Gastroesophageal sphincter (tissue), 4 donors: Measurements from ENCODE around the gene GMPR2. TPM values are rescaled to one million over a fixed set of nuclear protein-coding genes. Genes with fewer than 3 reads are reported as not detected.

Experiments used
- ATAC-seq: fragments of 150-250 bp; one replicate; pipeline ENCODE4 v1.9.1; 2016; ENCODE audit warnings: mild to moderate bottlenecking, moderate library complexity
- H3K27ac ChIP-seq, 4 donors: fragments of 200-600 bp; sonication (generic) in 3 of 4; 1 replicate in 3 of 4; 2 replicates in 1 of 4; pipeline ENCODE4 v1.5.1; 2016 to 2019
- H3K27me3 ChIP-seq: fragments of 200-600 bp; sonication (generic); one replicate; pipeline ENCODE4 v1.5.1; 2019
- H3K36me3 ChIP-seq, 2 donors: fragments of 200-600 bp; sonication (generic); one replicate each; pipeline ENCODE4 v1.5.1; 2019; ENCODE audit warnings: control low read depth in 1 of 2
- H3K4me1 ChIP-seq, 3 donors: fragments of 200-600 bp; sonication (generic); 1 replicate in 2 of 3; 2 replicates in 1 of 3; pipeline ENCODE4 v1.5.1; 2016 to 2019; ENCODE audit warnings: control low read depth in 2 of 3
- H3K4me3 ChIP-seq, 2 donors: fragments of 200-600 bp; sonication (generic); one replicate each; pipeline ENCODE4 v1.5.1; 2019; ENCODE audit warnings: mild to moderate bottlenecking in 1 of 2, moderate library complexity in 1 of 2
- H3K9me3 ChIP-seq, 3 donors: fragments of 200-600 bp; sonication (generic); one replicate each; pipeline ENCODE4 v1.5.1; 2017 to 2019; ENCODE audit warnings: control low read depth in 2 of 3
- CTCF ChIP-seq, 4 experiments: fragments of 200-600 bp in 2 of 4; fragments of 450-650 bp in 2 of 4; sonication (generic) in 1 of 4; IDR thresholded peaks; one replicate each; pipeline ENCODE4 v1.5.1; 2017 to 2019; ENCODE audit warnings: antibody characterized with exemption in 4 of 4, mild to moderate bottlenecking in 2 of 4, moderate library complexity in 2 of 4
- EP300 ChIP-seq: sonication (generic); formaldehyde crosslinking; IDR thresholded peaks from one replicate; pipeline ENCODE4 v1.6.1; 2017; ENCODE audit warnings: antibody characterized with exemption, mild to moderate bottlenecking
- POLR2A ChIP-seq, 2 donors: fragments of 450-650 bp; IDR thresholded peaks; one replicate each; pipeline ENCODE4 v1.6.1; 2017; ENCODE audit warnings: antibody characterized with exemption in 2 of 2, mild to moderate bottlenecking in 2 of 2, moderate library complexity in 1 of 2
- POLR2AphosphoS5 ChIP-seq: sonication (generic); formaldehyde crosslinking; IDR thresholded peaks from one replicate; pipeline ENCODE4 v1.6.1; 2017; ENCODE audit warnings: antibody characterized with exemption
- WGBS, 2 donors: methylation state at CpG; one replicate each; pipeline ENCODE4 v1.1.5; 2018; ENCODE audit warnings: low coverage in 1 of 2; 5-methylcytosine and 5-hydroxymethylcytosine counted together
- total RNA-seq, 4 donors: library from RNA; depleted of rRNA; stranded (reverse); fragments of >200 nt; gene quantifications; one replicate each; pipeline ENCODE4 v1.1.0, GENCODE V29; 2016

The GMPR2 gene
- total RNA-seq, 4 donors from 2014 or later: 46.0 to 70.5 (median 59.8) TPM

- H3K9me3 ChIP-seq: no peaks in the 10 kb centered on the region
- no peak within 1 kb of the TSS for H3K27ac ChIP-seq
- WGBS, 2 donors: 45 to 80% methylated on average over 4 to 6 of the region's 14 CpGs
- TF ChIP-seq EP300: no peak
- TF ChIP-seq POLR2AphosphoS5: no peak
- TF ChIP-seq POLR2A (IDR thresholded peaks at IDR 0.05): no peak
- no peak for TF ChIP-seq CTCF (IDR thresholded peaks at IDR 0.05)
- no peaks in the 10 kb centered on the region for H3K27me3 ChIP-seq
- H3K4me3 ChIP-seq: no peak within 1 kb of the TSS
- no peak for ATAC-seq
- H3K4me1 ChIP-seq: peaks cover 0 to 9% (median 0%) of the 10 kb centered on the region in 3 donors
- H3K36me3 ChIP-seq: peaks cover 0 to 40% of the 10 kb centered on the region in 2 donors
Observed at GRCh38 chr14:24262821-24263733, 30.3 kb downstream of the GMPR2 start, which contains the start of gene TGM1. TSS of gene TGM1 (minus strand) at chr14:24263177. CDS start at chr14:24262352, 825 bp downstream.

GRCh38 chr14:24263848-24264247 is 31.1 kb downstream of the GMPR2 start:
- 63% methylated on average over 5 of the region's 6 CpGs; no CpG with 5 or more reads in 1 of the 2 donors for WGBS, 2 donors
- H3K4me1 ChIP-seq: peaks cover 0 to 7% (median 0%) of the 10 kb centered on the region in 3 donors
- no peaks in the 10 kb centered on the region for H3K9me3 ChIP-seq
- no peak overlapping the region for H3K4me3 ChIP-seq
- H3K36me3 ChIP-seq: peaks cover 0 to 48% of the 10 kb centered on the region in 2 donors
- no peak for ATAC-seq
- TF ChIP-seq EP300 (no peak), POLR2A (IDR thresholded peaks at IDR 0.05) (no peak), POLR2AphosphoS5 (no peak), CTCF (IDR thresholded peaks at IDR 0.05) (no peak)
- no peaks in the 10 kb centered on the region for H3K27me3 ChIP-seq
- H3K27ac ChIP-seq: no peak overlapping the region

GRCh38 chr14:24264298-24264697 is 31.6 kb downstream of the GMPR2 start:
- H3K4me1 ChIP-seq: peaks cover 0 to 3% (median 0%) of the 10 kb centered on the region in 3 donors
- H3K27ac ChIP-seq: no peak overlapping the region

GRCh38 chr14:24266344-24267244 is 33.9 kb downstream of the GMPR2 start:
- 62 to 76% methylated on average over 5 to 11 of the region's 18 CpGs for WGBS, 2 donors
- TF ChIP-seq POLR2A (IDR thresholded peaks at IDR 0.05) (no peak), EP300 (no peak), POLR2AphosphoS5 (no peak), CTCF (IDR thresholded peaks at IDR 0.05) (no peak)
- Histone ChIP-seq H3K36me3 (peaks cover 0 to 60% of the 10 kb centered on the region in 2 donors), H3K9me3 (no peaks in the 10 kb centered on the region), H3K4me1 (peaks cover 0 to 7% (median under 1%) of the 10 kb centered on the region in 3 donors), H3K4me3 (no peak overlapping the region), H3K27me3 (no peaks in the 10 kb centered on the region), H3K27ac (no peak overlapping the region)
- ATAC-seq: no peak

More at GRCh38 chr14:24264298-24264697, 31.6 kb downstream of the GMPR2 start:
- Histone ChIP-seq H3K27me3 (no peaks in the 10 kb centered on the region), H3K36me3 (peaks cover 0 to 52% of the 10 kb centered on the region in 2 donors), H3K4me3 (no peak overlapping the region), H3K9me3 (no peaks in the 10 kb centered on the region)
- TF ChIP-seq POLR2AphosphoS5: no peak
- TF ChIP-seq CTCF (IDR thresholded peaks at IDR 0.05): no peak
- TF ChIP-seq POLR2A (IDR thresholded peaks at IDR 0.05): no peak
- no peak for TF ChIP-seq EP300
- no peak for ATAC-seq
- 56% methylated on average over 4 of the region's 6 CpGs; no CpG with 5 or more reads in 1 of the 2 donors for WGBS, 2 donors
